CD14-positive monocyte (primary cell): ENCODE data around the gene KDM2A. TPM values are rescaled to one million over a fixed set of nuclear protein-coding genes. Genes with fewer than 3 reads are reported as not detected.
A peak's percentile ranks its signal among the peaks of the same experiment; 100 is the strongest.
"Not testable (repeated sequence)": the region's sequence is repeated elsewhere in the genome, so short reads cannot be mapped to it uniquely, and the experiment has no call there.

Experiments
- DNase-seq, 3 donors: peaks; one replicate each; pipeline ENCODE4 v3.0.0-alpha.2; 2011 to 2022
- H2AFZ ChIP-seq: 2 replicates; pipeline ENCODE4 v1.6.0; 2012; ENCODE audit warnings: mild to moderate bottlenecking, low read depth, low read length, inconsistent platforms; ENCODE audit not compliant: insufficient read depth, poor library complexity, severe bottlenecking
- H3K27ac ChIP-seq, 2 donors: 1 replicate in 1 of 2; 2 replicates in 1 of 2; pipeline ENCODE4 v1.5.1; 2012 to 2013; ENCODE audit warnings: low read length in 2 of 2, control low read depth in 1 of 2, inconsistent platforms in 1 of 2, low read depth in 1 of 2, mild to moderate bottlenecking in 1 of 2
- H3K27me3 ChIP-seq, 2 donors: one replicate each; pipeline versions ENCODE4 v1.6.0 to v1.6.1; 2011 to 2013; ENCODE audit warnings: low read length in 2 of 2; ENCODE audit not compliant: control insufficient read depth in 2 of 2, insufficient read depth in 2 of 2
- H3K36me3 ChIP-seq, 2 donors: replicated peaks in 1 of 2; 1 replicate in 1 of 2; 2 replicates in 1 of 2; pipeline versions ENCODE4 v1.5.1 to v1.6.1; 2012 to 2013; ENCODE audit warnings: low read length in 2 of 2, control low read depth in 1 of 2, inconsistent platforms in 1 of 2, mild to moderate bottlenecking in 1 of 2; ENCODE audit not compliant: insufficient read depth in 2 of 2, control insufficient read depth in 1 of 2
- H3K4me1 ChIP-seq, 2 donors: 1 replicate in 1 of 2; 2 replicates in 1 of 2; pipeline versions ENCODE4 v1.5.1 to v1.6.1; 2012 to 2013; ENCODE audit warnings: low read length in 2 of 2, control low read depth in 1 of 2, inconsistent platforms in 1 of 2, mild to moderate bottlenecking in 1 of 2, moderate library complexity in 1 of 2; ENCODE audit not compliant: insufficient read depth in 2 of 2, control insufficient read depth in 1 of 2
- H3K4me2 ChIP-seq: replicated peaks from 2 replicates; pipeline ENCODE3; 2012; ENCODE audit warnings: low read length, moderate library complexity, mild to moderate bottlenecking; ENCODE audit not compliant: poor library complexity, severe bottlenecking; ENCODE audit errors: extremely low read depth
- H3K4me3 ChIP-seq, 3 experiments: fragments of 200-600 bp in 1 of 3; sonication (generic) in 1 of 3; replicated peaks in 1 of 3; 1 replicate in 2 of 3; 2 replicates in 1 of 3; pipeline ENCODE4 v1.5.1; 2011 to 2013; ENCODE audit warnings: low read length in 3 of 3, mild to moderate bottlenecking in 3 of 3, control low read depth in 2 of 3, low read depth in 2 of 3, inconsistent platforms in 1 of 3, moderate library complexity in 1 of 3
- H3K79me2 ChIP-seq: 2 replicates; pipeline ENCODE4 v1.6.0; 2012; ENCODE audit warnings: mild to moderate bottlenecking, control low read depth, inconsistent platforms, low read length, moderate library complexity; ENCODE audit not compliant: insufficient read depth
- H3K9ac ChIP-seq: 2 replicates; pipeline ENCODE4 v1.6.0; 2017; ENCODE audit warnings: low read length, mild to moderate bottlenecking; ENCODE audit not compliant: insufficient read depth, poor library complexity, severe bottlenecking
- H3K9me3 ChIP-seq, 2 donors: replicated peaks in 1 of 2; 1 replicate in 1 of 2; 2 replicates in 1 of 2; pipeline versions ENCODE4 v1.5.1 to v1.6.1; 2012 to 2013; ENCODE audit warnings: low read length in 2 of 2, control low read depth in 1 of 2; ENCODE audit not compliant: control insufficient read depth in 1 of 2, insufficient read depth in 1 of 2
- H4K20me1 ChIP-seq: 2 replicates; pipeline ENCODE4 v1.6.0; 2012; ENCODE audit warnings: mild to moderate bottlenecking, low read length, control low read depth, moderate library complexity; ENCODE audit not compliant: insufficient read depth
- H3K27ac Mint-ChIP-seq, 7 donors: one replicate each; pipeline ENCODE4 v1.8.0; 2020; ENCODE audit warnings: mild to moderate bottlenecking in 7 of 7, mixed read lengths in 7 of 7, moderate library complexity in 6 of 7, inconsistent platforms in 2 of 7
- H3K27me3 Mint-ChIP-seq, 3 donors: one replicate each; pipeline ENCODE4 v1.8.0; 2021 to 2022; ENCODE audit warnings: low read depth in 3 of 3, mild to moderate bottlenecking in 3 of 3, mixed read lengths in 3 of 3, moderate library complexity in 3 of 3, inconsistent platforms in 1 of 3
- H3K36me3 Mint-ChIP-seq, 2 donors: one replicate each; pipeline ENCODE4 v1.8.0; 2020; ENCODE audit warnings: mixed read lengths in 2 of 2, inconsistent platforms in 1 of 2, mild to moderate bottlenecking in 1 of 2
- H3K4me1 Mint-ChIP-seq: one replicate; pipeline ENCODE4 v1.8.0; 2020; ENCODE audit warnings: mild to moderate bottlenecking, mixed read lengths
- H3K4me3 Mint-ChIP-seq, 2 donors: one replicate each; pipeline ENCODE4 v1.8.0; 2020; ENCODE audit warnings: mild to moderate bottlenecking in 2 of 2, mixed read lengths in 2 of 2, moderate library complexity in 1 of 2
- H3K9me3 Mint-ChIP-seq, 7 donors: one replicate each; pipeline ENCODE4 v1.8.0; 2020 to 2022; ENCODE audit warnings: mixed read lengths in 7 of 7, mild to moderate bottlenecking in 6 of 7, moderate library complexity in 6 of 7, inconsistent platforms in 2 of 7
- WGBS: methylation state at CpG from one replicate; pipeline ENCODE4 v1.1.5; 2013; ENCODE audit warnings: missing lambda C conversion rate; ENCODE audit not compliant: insufficient coverage; 5-methylcytosine and 5-hydroxymethylcytosine counted together
- intact Hi-C, 2 donors: fragments of 100-400 bp; cut with micrococcal nuclease; formaldehyde crosslinking; loops; one replicate each; pipeline versions ENCODE4 v1.15.0 to v1.15.1; 2023
- polyA plus RNA-seq, 3 donors: library from polyadenylated mRNA; depleted of rRNA in 1 of 3; unstranded in 2 of 3; stranded (reverse) in 1 of 3; fragments of 300-500 nt in 2 of 3; fragments of >200 nt in 1 of 3; fragmentation: Illumina TruSeq in 2 of 3; gene quantifications; 1 replicate in 2 of 3; 2 replicates in 1 of 3; pipeline ENCODE4 v1.2.3, GENCODE V29; 2012 to 2021
- TF ChIP-seq, protein P1 (sequence below): fragments of 200-600 bp; IDR thresholded peaks from one replicate; pipeline ENCODE4 v1.8.0; 2022; ENCODE audit warnings: antibody characterized with exemption, mild to moderate bottlenecking

The KDM2A gene
- polyA plus RNA-seq, 3 donors, result 2.6 to 98.9 (median 3.9) TPM

DNA sequence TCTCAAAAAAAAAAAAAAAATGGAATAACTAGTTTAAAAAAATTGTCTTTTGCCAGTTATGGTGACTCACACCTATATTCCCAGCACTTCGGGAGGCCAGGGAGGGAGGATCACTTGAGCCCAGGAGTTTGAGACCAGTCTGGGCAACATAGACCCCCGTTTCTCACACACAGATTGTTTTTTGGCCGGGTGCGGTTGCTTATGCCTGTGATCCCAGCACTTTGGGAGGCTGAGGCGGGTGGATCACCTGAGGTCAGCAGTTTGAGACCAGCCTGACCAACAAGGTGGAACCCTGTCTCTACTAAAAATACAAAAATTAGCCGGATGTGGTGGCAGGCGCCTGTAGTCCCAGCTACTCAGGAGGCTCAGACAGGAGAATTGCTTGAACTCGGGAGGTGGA, 7.2 kb downstream of the KDM2A start:
- Histone ChIP-seq H4K20me1 (peaks cover 99% of the 10 kb centered on the region), H3K4me1 (peaks cover 21 to 33% of the 10 kb centered on the region in 2 donors), H3K36me3 (peaks cover 32 to 65% of the 10 kb centered on the region in 2 donors), H3K79me2 (peaks cover 100% of the 10 kb centered on the region)
- peak overlapping the region in 4 of 7 donors; percentile 6 to 37 (median 25) for H3K27ac Mint-ChIP-seq
- H3K4me3 Mint-ChIP-seq, H3K9me3 ChIP-seq, H3K4me3 ChIP-seq, H3K9ac ChIP-seq, H2AFZ ChIP-seq, H3K27ac ChIP-seq, intact Hi-C loops, H3K27me3 ChIP-seq, H3K27me3 Mint-ChIP-seq, H3K9me3 Mint-ChIP-seq, H3K4me2 ChIP-seq, DNase-seq: not testable (repeated sequence)
- 91% methylated on average over 3 of the region's 8 CpGs for WGBS
- peaks cover 25 to 77% of the 10 kb centered on the region in 2 donors for H3K36me3 Mint-ChIP-seq
- peaks cover 29% of the 10 kb centered on the region for H3K4me1 Mint-ChIP-seq

DNA sequence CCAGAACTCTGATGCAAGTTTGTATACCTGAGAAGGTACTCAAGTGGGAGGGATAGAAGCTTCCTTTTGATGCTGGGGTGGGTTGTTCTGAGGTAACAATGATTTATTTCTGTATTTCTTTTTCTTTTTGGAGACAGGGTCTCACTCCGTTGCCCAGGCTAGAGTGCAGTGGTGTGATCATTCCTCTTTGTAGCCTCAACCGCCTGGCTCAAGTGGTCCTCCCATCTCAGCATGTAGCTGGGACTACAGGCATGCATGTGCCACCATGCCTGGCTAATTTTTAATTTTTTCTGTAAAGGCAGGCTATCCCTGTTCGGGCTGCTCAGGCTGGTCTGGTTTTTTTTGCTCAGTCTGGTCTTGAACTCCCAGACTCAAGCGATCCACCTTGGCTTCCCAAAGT, 7.9 kb downstream of the KDM2A start:
- Histone ChIP-seq H3K4me1 (peaks cover 14 to 25% of the 10 kb centered on the region in 2 donors), H3K27me3 (no peaks in the 10 kb centered on the region), H3K79me2 (peaks cover 100% of the 10 kb centered on the region), H3K36me3 (peaks cover 37 to 73% of the 10 kb centered on the region in 2 donors), H3K9me3 (no peaks in the 10 kb centered on the region), H3K4me3 (no peak overlapping the region), H2AFZ (no peak overlapping the region), H3K27ac (peak overlapping the region in 1 of 2 donors; percentile 15), H3K4me2 (no peak overlapping the region), H3K9ac (no peak overlapping the region), H4K20me1 (peaks cover 99% of the 10 kb centered on the region)
- no peak for DNase-seq
- H3K9me3 Mint-ChIP-seq, result no peaks in the 10 kb centered on the region
- H3K27ac Mint-ChIP-seq, result peak overlapping the region in 3 of 7 donors; percentile 55 to 63 (median 56)
- 84% methylated on average over 3 of the region's 4 CpGs for WGBS
- no peaks in the 10 kb centered on the region for H3K27me3 Mint-ChIP-seq
- no peak overlapping the region for H3K4me3 Mint-ChIP-seq
- peaks cover 29 to 80% of the 10 kb centered on the region in 2 donors for H3K36me3 Mint-ChIP-seq
- peaks cover 24% of the 10 kb centered on the region for H3K4me1 Mint-ChIP-seq
- intact Hi-C loops, result no loop called here
- TF ChIP-seq, protein P1, sequence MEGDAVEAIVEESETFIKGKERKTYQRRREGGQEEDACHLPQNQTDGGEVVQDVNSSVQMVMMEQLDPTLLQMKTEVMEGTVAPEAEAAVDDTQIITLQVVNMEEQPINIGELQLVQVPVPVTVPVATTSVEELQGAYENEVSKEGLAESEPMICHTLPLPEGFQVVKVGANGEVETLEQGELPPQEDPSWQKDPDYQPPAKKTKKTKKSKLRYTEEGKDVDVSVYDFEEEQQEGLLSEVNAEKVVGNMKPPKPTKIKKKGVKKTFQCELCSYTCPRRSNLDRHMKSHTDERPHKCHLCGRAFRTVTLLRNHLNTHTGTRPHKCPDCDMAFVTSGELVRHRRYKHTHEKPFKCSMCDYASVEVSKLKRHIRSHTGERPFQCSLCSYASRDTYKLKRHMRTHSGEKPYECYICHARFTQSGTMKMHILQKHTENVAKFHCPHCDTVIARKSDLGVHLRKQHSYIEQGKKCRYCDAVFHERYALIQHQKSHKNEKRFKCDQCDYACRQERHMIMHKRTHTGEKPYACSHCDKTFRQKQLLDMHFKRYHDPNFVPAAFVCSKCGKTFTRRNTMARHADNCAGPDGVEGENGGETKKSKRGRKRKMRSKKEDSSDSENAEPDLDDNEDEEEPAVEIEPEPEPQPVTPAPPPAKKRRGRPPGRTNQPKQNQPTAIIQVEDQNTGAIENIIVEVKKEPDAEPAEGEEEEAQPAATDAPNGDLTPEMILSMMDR, result no peak

DNA sequence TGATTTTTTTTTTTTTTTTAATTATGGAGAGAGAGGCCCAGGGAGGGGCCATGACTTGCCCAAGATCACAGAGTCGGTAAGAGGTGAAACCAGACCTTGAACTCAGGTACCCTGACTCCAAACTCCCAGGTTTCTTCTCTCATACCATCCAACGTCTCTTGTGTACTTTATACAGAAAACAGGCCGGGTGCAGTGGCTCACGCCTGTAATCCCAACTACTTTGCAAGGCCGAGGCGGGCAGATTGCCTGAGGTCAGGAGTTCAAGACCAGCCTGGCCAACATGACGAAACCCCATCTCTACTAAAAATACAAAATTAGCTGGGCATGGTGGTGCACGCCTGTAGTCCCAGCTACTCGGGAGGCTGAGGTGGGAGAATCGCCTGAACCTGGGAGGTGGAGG, 11.8 kb downstream of the KDM2A start:
- H3K9ac ChIP-seq, H3K4me2 ChIP-seq, H2AFZ ChIP-seq, H3K27me3 Mint-ChIP-seq, H3K27ac ChIP-seq, intact Hi-C loops, H3K9me3 Mint-ChIP-seq, H3K9me3 ChIP-seq, H3K4me3 Mint-ChIP-seq, H3K4me3 ChIP-seq, H3K4me1 ChIP-seq, H3K4me1 Mint-ChIP-seq, DNase-seq, H3K27me3 ChIP-seq: not testable (repeated sequence)
- 100% methylated on average over 2 of the region's 10 CpGs for WGBS
- peaks cover 100% of the 10 kb centered on the region for H4K20me1 ChIP-seq
- H3K79me2 ChIP-seq, result peaks cover 100% of the 10 kb centered on the region
- peaks cover 52 to 91% of the 10 kb centered on the region in 2 donors for H3K36me3 Mint-ChIP-seq
- H3K36me3 ChIP-seq, result peaks cover 61 to 91% of the 10 kb centered on the region in 2 donors
- H3K27ac Mint-ChIP-seq, result peak overlapping the region in 2 of 7 donors; percentile 5 to 41
